ENCODE data around the gene CCDC126. TPM values are rescaled to one million over a fixed set of nuclear protein-coding genes. Genes with fewer than 3 reads are reported as not detected.

CCDC126 gene
- total and polyA plus RNA-seq, 2 of the 8 experiments (the other 6 are each of a cell fraction or from before 2014, with no cell fraction given) = 1.4 to 5.3 TPM

DNA sequence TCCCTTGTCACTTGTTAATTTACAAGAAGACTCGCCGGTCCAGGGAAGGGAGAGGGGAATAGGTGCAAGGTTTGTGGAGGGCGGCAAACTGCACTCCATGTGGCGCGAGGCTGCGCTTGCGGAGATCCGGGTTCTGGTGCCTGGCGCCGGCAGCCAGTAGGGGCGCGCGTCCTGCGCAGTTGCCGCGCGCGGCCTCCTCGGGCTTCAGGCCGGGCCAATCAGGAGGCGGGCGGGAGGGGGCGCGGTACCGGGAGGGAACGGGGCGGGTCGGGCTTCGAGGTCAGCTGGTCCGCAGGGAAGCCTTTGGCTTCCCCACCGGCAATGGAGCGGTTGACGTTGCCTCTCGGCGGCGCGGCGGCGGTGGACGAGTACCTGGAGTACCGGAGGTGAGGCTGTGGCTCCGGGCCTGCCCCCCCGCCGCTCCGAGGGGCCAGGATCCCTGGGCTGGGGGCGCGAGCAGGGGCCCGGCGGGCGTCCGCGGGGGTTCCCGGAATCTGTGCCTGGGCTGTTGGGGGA lies 82.8 kb downstream of the CCDC126 start, which contains the start of gene FAM221A:
TSS of gene FAM221A (plus strand) at position 302 of the 516 bp plus-strand sequence. CDS start at position 322, 20 bp downstream.
- peak within 1 kb of the TSS; percentile 34 for H3K56ac ChIP-seq (replicated peaks; ENCODE audit: insufficient read length, low read depth, low read length)
- H3K4me1 ChIP-seq (replicated peaks in 1 of 4; ENCODE audit: control insufficient read depth in 3 of 4, insufficient read depth in 4 of 4, low read length in 3 of 4) = peaks cover 0 to 2% (median 0%) of the 10 kb centered on the region in 4 experiments; a peak in 3 of 7 replicates
- no peaks in the 10 kb centered on the region; a peak in 1 of 4 replicates for H3K9me3 ChIP-seq (ENCODE audit: insufficient read depth in 2 of 2, low read depth in 1 of 2, low read length in 1 of 2)
- peaks cover 0 to 37% of the 10 kb centered on the region in 2 experiments; a peak in 3 of 4 replicates for H3K79me2 ChIP-seq (ENCODE audit: control insufficient read depth in 1 of 2, insufficient read depth in 2 of 2, low read length in 2 of 2)
- H2BK120ac ChIP-seq (replicated peaks; ENCODE audit: low read depth, low read length) = no peak within 1 kb of the TSS
- peak within 1 kb of the TSS; percentile 56 to 81 for H3K4me2 ChIP-seq (ENCODE audit: insufficient read depth in 1 of 2, low read depth in 2 of 2, low read length in 2 of 2)
- H3K79me1 ChIP-seq (ENCODE audit: low read depth, low read length) = no peaks in the 10 kb centered on the region
- peaks cover 0 to 3% (median 2%) of the 10 kb centered on the region in 4 experiments; a peak in 2 of 7 replicates for H3K27me3 ChIP-seq (replicated peaks in 1 of 4; ENCODE audit: control insufficient read depth in 3 of 4, extremely low read depth in 1 of 4, insufficient read depth in 3 of 4, low read length in 3 of 4)
- WGBS, 2 experiments (ENCODE audit: extremely low coverage in 1 of 2, insufficient coverage in 1 of 2, insufficient read length in 1 of 2, insufficient replicate concordance in 2 of 2, low coverage in 1 of 2, low lambda C conversion rate in 2 of 2, missing lambda C conversion rate in 1 of 2) = 2% methylated on average over 42 of the region's 53 CpGs; no CpG with 5 or more reads in 1 of the 2 experiments
- H2AK5ac ChIP-seq (ENCODE audit: low read depth, low read length) = no peak within 1 kb of the TSS
- no peak within 1 kb of the TSS for H2BK12ac ChIP-seq (ENCODE audit: low read depth, low read length)
- H3K18ac ChIP-seq (ENCODE audit: extremely low read depth, low read length) = peak within 1 kb of the TSS; percentile 68; the same call in 1 of the 2 replicates
- H4K20me1 ChIP-seq (replicated peaks in 1 of 2; ENCODE audit: control insufficient read depth in 1 of 2, insufficient read depth in 2 of 2, low read length in 2 of 2) = no peaks in the 10 kb centered on the region
- H3K23me2 ChIP-seq (ENCODE audit: low read depth, low read length) = no peaks in the 10 kb centered on the region; the same call in 1 of the 2 replicates
- H3K27ac ChIP-seq (ENCODE audit: low read depth, low read length) = peak within 1 kb of the TSS; percentile 53; the same call in 1 of the 2 replicates
- H3K9ac ChIP-seq (replicated peaks in 1 of 4; ENCODE audit: extremely low read depth in 1 of 4, low read depth in 3 of 4, low read length in 3 of 4) = peak within 1 kb of the TSS; percentile 71 to 83 (median 78)
- DNase-seq (ENCODE audit: low read depth in 1 of 2, low spot score in 2 of 2) (peak; percentile 80 to 86), FAIRE-seq (no peak)
- peak within 1 kb of the TSS; percentile 56 to 87 (median 77) for H3K4me3 ChIP-seq (ENCODE audit: extremely low read depth in 1 of 4, insufficient read depth in 2 of 4, low read depth in 3 of 4, low read length in 4 of 4)
- ChIA-PET POLR2A (ENCODE audit: partially characterized antibody) (interaction anchor here (0.7 to 4.3 kb wide), 9 partner anchors 13 to 1921 kb away, joined by 3 to 27 read pairs (median 4); partner anchors contain the start of gene CCDC126), CTCF (ENCODE audit: partially characterized antibody) (interaction anchor here (0.7 to 3.6 kb wide), 10 partner anchors 12 to 1061 kb away, joined by 3 to 13 read pairs (median 4); no protein-coding TSS in a partner anchor)
- H3K36me3 ChIP-seq (ENCODE audit: control insufficient read depth in 2 of 4, insufficient read depth in 4 of 4, low read length in 3 of 4) = peaks cover 0 to 9% (median 0%) of the 10 kb centered on the region in 4 experiments; a peak in 3 of 8 replicates
- no peak within 1 kb of the TSS for H3K23ac ChIP-seq (ENCODE audit: insufficient read length)
- H4K8ac ChIP-seq (ENCODE audit: extremely low read depth, insufficient read depth, low read length) = peak within 1 kb of the TSS; percentile 95
- no peak within 1 kb of the TSS for H3K14ac ChIP-seq (ENCODE audit: insufficient read length)
- H2BK5ac ChIP-seq (ENCODE audit: low read depth, low read length) = no peak within 1 kb of the TSS; the same call in 1 of the 2 replicates
- H4K91ac ChIP-seq (replicated peaks; ENCODE audit: insufficient read length, low read length) = no peak within 1 kb of the TSS
- H2AFZ ChIP-seq (ENCODE audit: low read length) = no peak within 1 kb of the TSS
- H4K5ac ChIP-seq (ENCODE audit: insufficient read length, low read depth, low read length) = peak within 1 kb of the TSS; percentile 53
- no peak within 1 kb of the TSS for H3K4ac ChIP-seq (replicated peaks; ENCODE audit: insufficient read length, low read depth, low read length)
- H2BK20ac ChIP-seq (ENCODE audit: low read length) = no peak within 1 kb of the TSS; the same call in 1 of the 2 replicates
- no peak within 1 kb of the TSS for H2BK15ac ChIP-seq (ENCODE audit: low read length)
- TF ChIP-seq MAFK (IDR thresholded peaks at IDR 0.05; ENCODE audit: low read depth, low read length) (no peak), TAF7 (optimal IDR thresholded peaks at IDR 0.05; ENCODE audit: borderline replicate concordance, low read depth, low read length) (peak; percentile 48), BCL11A (IDR thresholded peaks at IDR 0.05; ENCODE audit: low read depth in 2 of 2, low read length in 2 of 2) (no peak), SIN3A (conservative IDR thresholded peaks at IDR 0.05 in 1 of 2, IDR thresholded peaks at IDR 0.05 in 1 of 2; ENCODE audit: low read depth in 1 of 2, low read length in 2 of 2) (0 out of 4 replicates have a peak, but pooled peaks of 1 of the 2 experiments have one; percentile 55), POLR2A (IDR thresholded peaks at IDR 0.05; ENCODE audit: control extremely low read depth in 1 of 2, low read depth in 2 of 2, low read length in 2 of 2) (peak in 1 of 2 experiments; percentile 54; a peak in 1 of 3 replicates), TEAD4 (IDR thresholded peaks at IDR 0.05; ENCODE audit: low read depth, low read length) (no peak), EP300 (IDR thresholded peaks at IDR 0.05; ENCODE audit: borderline replicate concordance in 1 of 2, low read depth in 2 of 2, low read length in 2 of 2) (peak in 1 of 2 experiments; percentile 54; a peak in 1 of 3 replicates), TCF12 (IDR thresholded peaks at IDR 0.05; ENCODE audit: low read depth, low read length) (0 out of 2 replicates have a peak, but pooled peaks have one; percentile 38), POLR2AphosphoS5 (IDR thresholded peaks at IDR 0.05; ENCODE audit: low read depth, low read length) (peak; percentile 78), NANOG (IDR thresholded peaks at IDR 0.05; ENCODE audit: insufficient read depth, low read depth, low read length, poor library complexity, severe bottlenecking) (no peak), KDM1A (IDR thresholded peaks at IDR 0.05; ENCODE audit: borderline replicate concordance, low read length) (no peak)
